ENCODE data around the gene THOC6. TPM values are rescaled to one million over a fixed set of nuclear protein-coding genes. Genes with fewer than 3 reads are reported as not detected.

THOC6 gene
- total RNA-seq, 2 donors from 2014 or later: 19.0 to 24.7 TPM

GRCh38 chr16:3032624-3033023 is 8.8 kb downstream of the THOC6 start:
- no peaks in the 10 kb centered on the region for H3K9me3 ChIP-seq
- peaks cover 12% of the 10 kb centered on the region for H3K27me3 ChIP-seq (replicated peaks; ENCODE audit: insufficient read depth)
- H3K36me3 ChIP-seq: no peaks in the 10 kb centered on the region
- no peak for TF ChIP-seq CTCF (IDR thresholded peaks at IDR 0.05)
- DNase-seq (ENCODE audit: low spot score) (no peak), ATAC-seq (ENCODE audit: insufficient number of reproducible peaks, low FRiP score, low read depth) (no peak)
- H3K4me3 ChIP-seq: no peak overlapping the region
- no peak overlapping the region for H3K27ac ChIP-seq
- peaks cover 0 to 16% of the 10 kb centered on the region in 2 donors for H3K4me1 ChIP-seq (ENCODE audit: control insufficient read depth in 1 of 2, low read depth in 2 of 2)

- no peaks in the 10 kb centered on the region for H3K9me3 ChIP-seq
- H3K4me1 ChIP-seq (ENCODE audit: control insufficient read depth in 1 of 2, low read depth in 2 of 2): peaks cover 0 to 6% of the 10 kb centered on the region in 2 donors
- H3K27ac ChIP-seq: no peak overlapping the region
- H3K4me3 ChIP-seq: no peak overlapping the region
- TF ChIP-seq CTCF (IDR thresholded peaks at IDR 0.05): no peak
- H3K27me3 ChIP-seq (replicated peaks; ENCODE audit: insufficient read depth): peaks cover 8% of the 10 kb centered on the region
- no peak for ATAC-seq (ENCODE audit: insufficient number of reproducible peaks, low FRiP score, low read depth)
- DNase-seq (ENCODE audit: low spot score): no peak
- no peaks in the 10 kb centered on the region for H3K36me3 ChIP-seq
These were observed 11.6 kb downstream of the THOC6 start for GRCh38 chr16:3035289-3035971.

- Histone ChIP-seq H3K27me3 (replicated peaks; ENCODE audit: insufficient read depth) (peaks cover 8% of the 10 kb centered on the region), H3K4me3 (peak overlapping the region; percentile 31), H3K27ac (no peak overlapping the region), H3K9me3 (no peaks in the 10 kb centered on the region), H3K4me1 (ENCODE audit: control insufficient read depth in 1 of 2, low read depth in 2 of 2) (peaks cover 0 to 6% of the 10 kb centered on the region in 2 donors), H3K36me3 (no peaks in the 10 kb centered on the region)
- DNase-seq (ENCODE audit: low spot score): no peak
- ATAC-seq (ENCODE audit: insufficient number of reproducible peaks, low FRiP score, low read depth): no peak
- TF ChIP-seq CTCF (IDR thresholded peaks at IDR 0.05): no peak
These were observed 12.3 kb downstream of the THOC6 start for GRCh38 chr16:3035972-3036725.

GRCh38 chr16:3036726-3037315 is 13.0 kb downstream of the THOC6 start, which contains the start of gene BICDL2:
Gene BICDL2 (minus strand): TSS chr16:3036944. CDS start chr16:3035496, 1,448 bp downstream.
- Histone ChIP-seq H3K4me3 (peak within 1 kb of the TSS; percentile 31), H3K9me3 (no peaks in the 10 kb centered on the region), H3K36me3 (no peaks in the 10 kb centered on the region), H3K27me3 (replicated peaks; ENCODE audit: insufficient read depth) (peaks cover 8% of the 10 kb centered on the region), H3K27ac (no peak within 1 kb of the TSS), H3K4me1 (ENCODE audit: control insufficient read depth in 1 of 2, low read depth in 2 of 2) (peaks cover 0 to 6% of the 10 kb centered on the region in 2 donors)
- ATAC-seq (ENCODE audit: insufficient number of reproducible peaks, low FRiP score, low read depth) (no peak), DNase-seq (ENCODE audit: low spot score) (no peak)
- TF ChIP-seq CTCF (IDR thresholded peaks at IDR 0.05): no peak

GRCh38 chr16:3038256-3038655 is 14.4 kb downstream of the THOC6 start:
- Histone ChIP-seq H3K4me3 (no peak overlapping the region), H3K9me3 (no peaks in the 10 kb centered on the region), H3K36me3 (no peaks in the 10 kb centered on the region), H3K4me1 (ENCODE audit: control insufficient read depth in 1 of 2, low read depth in 2 of 2) (peaks cover 0 to 6% of the 10 kb centered on the region in 2 donors), H3K27me3 (replicated peaks; ENCODE audit: insufficient read depth) (peaks cover 8% of the 10 kb centered on the region), H3K27ac (no peak overlapping the region)
- DNase-seq (ENCODE audit: low spot score) (no peak), ATAC-seq (ENCODE audit: insufficient number of reproducible peaks, low FRiP score, low read depth) (no peak)
- TF ChIP-seq CTCF (IDR thresholded peaks at IDR 0.05): no peak

Measured in thoracic aorta (tissue), 2 donors.